Measurements from ENCODE around the gene BCAS3. TPM values are rescaled to one million over a fixed set of nuclear protein-coding genes. Genes with fewer than 3 reads are reported as not detected.

Gene BCAS3
- total RNA-seq, 1 donor from 2014 or later = 43.6 TPM

GRCh38 chr17:61386251-61386650 is 708.6 kb downstream of the BCAS3 start:
- DNase-seq = no peak

- no peak for DNase-seq
Measured at GRCh38 chr17:61387011-61387410, 709.4 kb downstream of the BCAS3 start.

GRCh38 chr17:61387511-61388305 is 710.1 kb downstream of the BCAS3 start:
- no peak for DNase-seq

GRCh38 chr17:61388561-61389356 is 711.1 kb downstream of the BCAS3 start:
- DNase-seq = no peak

- DNase-seq = no peak
Measured at GRCh38 chr17:61389670-61390478, 712.2 kb downstream of the BCAS3 start.

GRCh38 chr17:61390479-61390791 is 712.8 kb downstream of the BCAS3 start:
- no peak for DNase-seq

GRCh38 chr17:61391595-61392291 is 714.1 kb downstream of the BCAS3 start:
- no peak for DNase-seq

- DNase-seq = no peak
Measured at GRCh38 chr17:61392679-61393078, 715.0 kb downstream of the BCAS3 start.

- DNase-seq = no peak
Measured at GRCh38 chr17:61393550-61393903, 715.9 kb downstream of the BCAS3 start.

- no peak for DNase-seq
Measured at GRCh38 chr17:61393904-61394629, 716.4 kb downstream of the BCAS3 start.

GRCh38 chr17:61394630-61395408 is 717.2 kb downstream of the BCAS3 start:
- DNase-seq = no peak

GRCh38 chr17:61395409-61395982 is 717.8 kb downstream of the BCAS3 start:
- DNase-seq = no peak

GRCh38 chr17:61395983-61396585 is 718.4 kb downstream of the BCAS3 start:
- DNase-seq = no peak

GRCh38 chr17:61396586-61397085 is 719.0 kb downstream of the BCAS3 start:
- DNase-seq = no peak

GRCh38 chr17:61397086-61397842 is 719.6 kb downstream of the BCAS3 start:
- DNase-seq = no peak

GRCh38 chr17:61398721-61399130 is 721.1 kb downstream of the BCAS3 start:
- no peak for DNase-seq

GRCh38 chr17:61399131-61400065 is 721.7 kb downstream of the BCAS3 start, which contains the start of gene TBX2:
TBX2 (plus strand) TSS chr17:61399843; CDS start chr17:61400177, 334 bp downstream.
- peak; percentile 53 for DNase-seq

Data from skin of body (tissue), 2 donors.